Mesenchymal stem cell (in vitro differentiated cells and primary cell): Measurements from ENCODE around the gene ZG16.
"Not testable (repeated sequence)": the region's sequence is repeated elsewhere in the genome, so short reads cannot be mapped to it uniquely, and the experiment has no call there.

Experiments
- DNase-seq: peaks from one replicate; pipeline ENCODE4 v3.0.0-alpha.2; 2013
- H2AFZ ChIP-seq: one replicate; pipeline ENCODE4 v1.6.1; 2013; ENCODE audit warnings: low read depth, mild to moderate bottlenecking, control low read depth, inconsistent platforms, low read length, moderate library complexity
- H2AK5ac ChIP-seq: 2 replicates; pipeline ENCODE4 v1.6.1; 2013; ENCODE audit warnings: low read length, moderate library complexity, mild to moderate bottlenecking, inconsistent platforms; ENCODE audit not compliant: severe bottlenecking
- H2BK120ac ChIP-seq: one replicate; pipeline ENCODE4 v1.6.1; 2013; ENCODE audit warnings: low read depth, mild to moderate bottlenecking, inconsistent platforms, low read length, moderate library complexity
- H2BK12ac ChIP-seq, 2 experiments: one replicate each; pipeline ENCODE4 v1.6.1; 2013; ENCODE audit warnings: inconsistent platforms in 2 of 2, low read length in 2 of 2, mild to moderate bottlenecking in 2 of 2, moderate library complexity in 2 of 2, control low read depth in 1 of 2
- H2BK15ac ChIP-seq: one replicate; pipeline ENCODE4 v1.6.1; 2013; ENCODE audit warnings: mild to moderate bottlenecking, low read depth, inconsistent platforms; ENCODE audit not compliant: poor library complexity, severe bottlenecking
- H2BK5ac ChIP-seq: 2 replicates; pipeline ENCODE4 v1.6.1; 2013; ENCODE audit warnings: low read depth, mild to moderate bottlenecking, low read length, control low read depth, inconsistent platforms; ENCODE audit not compliant: poor library complexity, severe bottlenecking
- H3K14ac ChIP-seq, 2 experiments: one replicate each; pipeline ENCODE4 v1.6.1; 2013; ENCODE audit warnings: inconsistent platforms in 2 of 2, low read length in 2 of 2, control low read depth in 1 of 2, mild to moderate bottlenecking in 1 of 2, moderate library complexity in 1 of 2
- H3K18ac ChIP-seq, 2 experiments: one replicate each; pipeline ENCODE4 v1.6.1; 2013; ENCODE audit warnings: inconsistent platforms in 2 of 2, low read length in 2 of 2, control low read depth in 1 of 2, low read depth in 1 of 2, mild to moderate bottlenecking in 1 of 2
- H3K23ac ChIP-seq, 2 experiments: one replicate each; pipeline ENCODE4 v1.6.1; 2013; ENCODE audit warnings: inconsistent platforms in 2 of 2, low read length in 2 of 2, mild to moderate bottlenecking in 2 of 2, moderate library complexity in 2 of 2, control low read depth in 1 of 2
- H3K27ac ChIP-seq: 2 replicates; pipeline ENCODE4 v1.5.1; 2013; ENCODE audit warnings: mild to moderate bottlenecking, moderate library complexity, low read length, control low read depth, inconsistent platforms; ENCODE audit not compliant: poor library complexity, severe bottlenecking
- H3K27me3 ChIP-seq, 2 experiments: 2 replicates each; pipeline versions ENCODE4 v1.6.1 to v1.7.0; 2013; ENCODE audit warnings: low read length in 2 of 2, mild to moderate bottlenecking in 2 of 2, moderate library complexity in 2 of 2, control low read depth in 1 of 2, inconsistent platforms in 1 of 2; ENCODE audit not compliant: control insufficient read depth in 1 of 2, insufficient read depth in 1 of 2
- H3K36me3 ChIP-seq, 2 experiments: 2 replicates each; pipeline versions ENCODE4 v1.6.1 to v1.7.0; 2013; ENCODE audit warnings: low read length in 2 of 2, control low read depth in 1 of 2, inconsistent platforms in 1 of 2, low read depth in 1 of 2, mild to moderate bottlenecking in 1 of 2; ENCODE audit not compliant: insufficient read depth in 2 of 2, control insufficient read depth in 1 of 2
- H3K4ac ChIP-seq, 2 experiments: one replicate each; pipeline ENCODE4 v1.6.1; 2013; ENCODE audit warnings: inconsistent platforms in 2 of 2, low read length in 2 of 2, mild to moderate bottlenecking in 2 of 2, moderate library complexity in 2 of 2, control low read depth in 1 of 2, low read depth in 1 of 2
- H3K4me1 ChIP-seq: 2 replicates; pipeline ENCODE4 v1.6.1; 2013; ENCODE audit warnings: low read depth, low read length, control low read depth; ENCODE audit not compliant: control insufficient read depth, insufficient read depth
- H3K4me2 ChIP-seq: 2 replicates; pipeline ENCODE4 v1.6.1; 2013; ENCODE audit warnings: low read length, mild to moderate bottlenecking, inconsistent platforms; ENCODE audit not compliant: poor library complexity, severe bottlenecking
- H3K4me3 ChIP-seq, 2 experiments: 2 replicates each; pipeline versions ENCODE4 v1.5.1 to v1.7.0; 2013; ENCODE audit warnings: low read length in 2 of 2, mild to moderate bottlenecking in 2 of 2, control low read depth in 1 of 2, low read depth in 1 of 2; ENCODE audit not compliant: insufficient read depth in 1 of 2
- H3K79me1 ChIP-seq: replicated peaks from 2 replicates; pipeline ENCODE4 v1.6.1; 2013; ENCODE audit warnings: mild to moderate bottlenecking, control low read depth, low read length, inconsistent platforms; ENCODE audit not compliant: poor library complexity, severe bottlenecking
- H3K9ac ChIP-seq: 2 replicates; pipeline ENCODE4 v1.7.0; 2013; ENCODE audit warnings: mild to moderate bottlenecking, low read length, moderate library complexity
- H3K9me3 ChIP-seq: 2 replicates; pipeline ENCODE4 v1.7.0; 2013; ENCODE audit warnings: mild to moderate bottlenecking, low read length; ENCODE audit not compliant: control insufficient read depth
- H4K8ac ChIP-seq: one replicate; pipeline ENCODE4 v1.6.1; 2013; ENCODE audit warnings: inconsistent platforms, mild to moderate bottlenecking, low read length, moderate library complexity
- H4K91ac ChIP-seq: one replicate; pipeline ENCODE4 v1.6.1; 2013; ENCODE audit warnings: mild to moderate bottlenecking, low read length, inconsistent platforms
- WGBS: methylation state at CpG from one replicate; pipeline ENCODE4 v1.1.7; 2013; ENCODE audit warnings: mixed read lengths; 5-methylcytosine and 5-hydroxymethylcytosine counted together

ZG16 gene

GRCh38 chr16:29787155-29787554, 9.1 kb downstream of the ZG16 start:
- H3K23ac ChIP-seq, H2AFZ ChIP-seq, H3K9me3 ChIP-seq, H3K4me2 ChIP-seq, H3K14ac ChIP-seq, H3K27ac ChIP-seq, H3K18ac ChIP-seq, H3K79me1 ChIP-seq, DNase-seq, H3K9ac ChIP-seq, H4K8ac ChIP-seq, H2BK120ac ChIP-seq, H3K4me3 ChIP-seq, H3K27me3 ChIP-seq, H3K4ac ChIP-seq, H2BK15ac ChIP-seq, H4K91ac ChIP-seq, H3K36me3 ChIP-seq, H2BK12ac ChIP-seq, H2BK5ac ChIP-seq, H2AK5ac ChIP-seq: not testable (repeated sequence)
- peaks cover 15% of the 10 kb centered on the region for H3K4me1 ChIP-seq
- 95% methylated on average over 4 of the region's 4 CpGs for WGBS

- Histone ChIP-seq H3K23ac (no peak overlapping the region), H4K8ac (peak overlapping the region; percentile 76), H3K9me3 (no peaks in the 10 kb centered on the region), H3K4me2 (peak overlapping the region; percentile 72), H3K18ac (peak overlapping the region; percentile 7 to 79), H3K79me1 (peaks cover 11% of the 10 kb centered on the region), H3K9ac (peak overlapping the region; percentile 90), H3K36me3 (no peaks in the 10 kb centered on the region), H3K14ac (peak overlapping the region in 1 of 2 experiments; percentile 63), H4K91ac (peak overlapping the region; percentile 87), H2AFZ (peak overlapping the region; percentile 87), H3K4me3 (peak overlapping the region; percentile 50 to 91), H2AK5ac (no peak overlapping the region), H3K4me1 (peaks cover 15% of the 10 kb centered on the region), H3K27ac (peak overlapping the region; percentile 77), H2BK120ac (no peak overlapping the region), H2BK5ac (no peak overlapping the region), H3K27me3 (no peaks in the 10 kb centered on the region), H2BK12ac (peak overlapping the region in 1 of 2 experiments; percentile 10), H2BK15ac (peak overlapping the region; percentile 4), H3K4ac (peak overlapping the region; percentile 12 to 50)
- no peak for DNase-seq
- WGBS: 85% methylated on average over 20 of the region's 20 CpGs
Measured at GRCh38 chr16:29789775-29790182, 11.7 kb downstream of the ZG16 start.

- H2AFZ ChIP-seq: peak within 1 kb of the TSS; percentile 87
- peak within 1 kb of the TSS; percentile 91 to 98 for H3K4me3 ChIP-seq
- H3K9me3 ChIP-seq: no peaks in the 10 kb centered on the region
- peak within 1 kb of the TSS; percentile 85 for H3K4me2 ChIP-seq
- H3K4ac ChIP-seq: peak within 1 kb of the TSS; percentile 40 to 50
- WGBS: 3% methylated on average over 66 of the region's 67 CpGs
- peak within 1 kb of the TSS; percentile 90 for H3K9ac ChIP-seq
- H4K8ac ChIP-seq: peak within 1 kb of the TSS; percentile 76
- H3K18ac ChIP-seq: peak within 1 kb of the TSS; percentile 37 to 79
- H2BK5ac ChIP-seq: no peak within 1 kb of the TSS
- no peak within 1 kb of the TSS for H2AK5ac ChIP-seq
- no peak within 1 kb of the TSS for H3K23ac ChIP-seq
- H3K27ac ChIP-seq: peak within 1 kb of the TSS; percentile 77
- H2BK15ac ChIP-seq: peak within 1 kb of the TSS; percentile 4
- peak within 1 kb of the TSS in 1 of 2 experiments; percentile 10 for H2BK12ac ChIP-seq
- peak within 1 kb of the TSS in 1 of 2 experiments; percentile 63 for H3K14ac ChIP-seq
- H3K27me3 ChIP-seq: no peaks in the 10 kb centered on the region
- H3K36me3 ChIP-seq: no peaks in the 10 kb centered on the region
- no peak within 1 kb of the TSS for H2BK120ac ChIP-seq
- peak; percentile 98 for DNase-seq
- H3K4me1 ChIP-seq: peaks cover 10% of the 10 kb centered on the region
- H3K79me1 ChIP-seq: peaks cover 16% of the 10 kb centered on the region
- H4K91ac ChIP-seq: peak within 1 kb of the TSS; percentile 87
Measured at GRCh38 chr16:29790183-29790948, 12.3 kb downstream of the ZG16 start, which contains the start of gene KIF22. TSS of gene KIF22 (plus strand) at chr16:29790751. CDS start at chr16:29790760, 9 bp downstream.
